ENCODE data around the gene PRXL2B.

GRCh38 chr1:2556277-2556677 lies 30.3 kb upstream of the PRXL2B start, which contains the start of gene TNFRSF14:
- TF ChIP-seq POLR2A (IDR thresholded peaks at IDR 0.05): peak in 1 of 2 donors; percentile 23
- TF ChIP-seq, protein P1, sequence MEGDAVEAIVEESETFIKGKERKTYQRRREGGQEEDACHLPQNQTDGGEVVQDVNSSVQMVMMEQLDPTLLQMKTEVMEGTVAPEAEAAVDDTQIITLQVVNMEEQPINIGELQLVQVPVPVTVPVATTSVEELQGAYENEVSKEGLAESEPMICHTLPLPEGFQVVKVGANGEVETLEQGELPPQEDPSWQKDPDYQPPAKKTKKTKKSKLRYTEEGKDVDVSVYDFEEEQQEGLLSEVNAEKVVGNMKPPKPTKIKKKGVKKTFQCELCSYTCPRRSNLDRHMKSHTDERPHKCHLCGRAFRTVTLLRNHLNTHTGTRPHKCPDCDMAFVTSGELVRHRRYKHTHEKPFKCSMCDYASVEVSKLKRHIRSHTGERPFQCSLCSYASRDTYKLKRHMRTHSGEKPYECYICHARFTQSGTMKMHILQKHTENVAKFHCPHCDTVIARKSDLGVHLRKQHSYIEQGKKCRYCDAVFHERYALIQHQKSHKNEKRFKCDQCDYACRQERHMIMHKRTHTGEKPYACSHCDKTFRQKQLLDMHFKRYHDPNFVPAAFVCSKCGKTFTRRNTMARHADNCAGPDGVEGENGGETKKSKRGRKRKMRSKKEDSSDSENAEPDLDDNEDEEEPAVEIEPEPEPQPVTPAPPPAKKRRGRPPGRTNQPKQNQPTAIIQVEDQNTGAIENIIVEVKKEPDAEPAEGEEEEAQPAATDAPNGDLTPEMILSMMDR (IDR thresholded peaks at IDR 0.05): peak in 2 of 6 experiments; percentile 14 to 18

Measured in adrenal gland (tissue), 5 donors.